Thyroid gland (tissue), 4 donors: Measurements from ENCODE around the gene MAGI2.

Experiments used
- CTCF ChIP-seq, 6 experiments: fragments of 200-600 bp in 3 of 6; fragments of 450-650 bp in 3 of 6; sonication (generic) in 3 of 6; IDR thresholded peaks; one replicate each; pipeline ENCODE4 v1.5.1; 2016 to 2019; ENCODE audit warnings: antibody characterized with exemption in 6 of 6, mild to moderate bottlenecking in 2 of 6, inconsistent platforms in 1 of 6, moderate library complexity in 1 of 6
- POLR2A ChIP-seq, 2 donors: fragments of 450-650 bp; IDR thresholded peaks; one replicate each; pipeline ENCODE4 v1.6.1; 2017; ENCODE audit warnings: antibody characterized with exemption in 2 of 2, mild to moderate bottlenecking in 2 of 2, moderate library complexity in 1 of 2

- TF ChIP-seq CTCF (IDR thresholded peaks at IDR 0.05) = no peak
- no peak for TF ChIP-seq POLR2A (IDR thresholded peaks at IDR 0.05)
Measured at GRCh38 chr7:79034730-79035129, 418.7 kb downstream of the MAGI2 start.
